GM21423 (cell line): Measurements from ENCODE around the gene GYS2.
A peak's percentile ranks its signal among the peaks of the same experiment; 100 is the strongest.

Source experiments
- ATAC-seq: cut with Tn5 transposase; IDR thresholded peaks from one replicate; pipeline ENCODE4 v1.9.1; 2021; ENCODE audit warnings: mild to moderate bottlenecking, moderate library complexity; ENCODE audit not compliant: unreplicated experiment

GYS2 gene

DNA sequence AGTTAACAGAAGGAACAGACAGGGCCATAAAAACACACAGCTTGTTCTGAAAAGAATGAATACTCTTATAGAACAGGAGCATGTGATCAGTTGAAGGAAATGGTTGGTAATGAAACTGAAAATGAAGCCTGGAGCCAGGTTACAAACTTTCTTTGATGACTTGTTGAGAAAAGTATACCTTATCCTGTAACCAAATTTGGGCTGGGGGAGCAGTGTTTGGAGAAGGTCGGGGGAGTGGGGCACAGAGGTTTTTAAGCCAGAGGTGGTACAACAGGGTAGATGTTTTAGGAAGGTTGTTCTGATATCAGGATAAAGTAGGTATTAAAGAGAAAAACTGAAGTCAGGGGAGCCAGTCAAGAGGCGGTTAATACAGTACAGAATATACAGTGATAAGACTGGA is 94.9 kb downstream of the GYS2 start:
- ATAC-seq = peak; percentile 98

DNA sequence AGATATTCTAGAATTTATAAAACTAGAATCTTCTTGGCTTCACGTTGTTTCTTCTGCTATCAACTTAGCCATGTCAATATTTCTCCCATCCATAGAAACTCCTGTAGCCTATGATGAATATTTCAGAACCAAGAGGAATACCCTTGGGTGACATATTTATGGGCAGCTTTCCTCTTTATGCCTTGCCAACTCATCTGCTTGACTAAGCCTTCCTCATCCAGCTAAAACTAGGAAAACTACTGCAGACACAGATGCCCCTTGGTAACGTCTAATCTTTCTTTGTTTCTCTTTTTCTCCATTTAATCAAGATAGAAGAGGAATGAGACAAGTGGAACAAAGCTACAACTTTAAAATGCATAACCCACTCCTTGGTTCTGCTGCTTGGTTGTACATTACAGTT is 96.8 kb downstream of the GYS2 start:
- no peak for ATAC-seq

DNA sequence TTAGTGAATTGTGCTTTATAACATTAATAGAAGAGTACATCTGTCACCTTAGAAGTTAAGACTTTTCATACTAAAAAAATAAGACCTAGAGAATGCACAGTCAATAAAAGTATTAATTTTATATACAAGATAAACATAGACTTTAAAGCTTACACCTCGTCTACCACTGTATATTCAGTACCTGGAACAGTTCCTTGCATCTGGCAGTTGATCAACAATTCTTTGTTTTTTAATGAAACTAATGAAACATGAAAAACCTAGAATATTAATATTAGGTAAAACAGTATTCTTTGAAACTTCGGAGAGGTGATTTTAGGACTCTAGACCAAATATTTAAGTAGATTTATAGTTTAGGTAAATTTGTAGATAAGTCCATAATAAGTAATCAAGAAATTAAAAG is 98.8 kb downstream of the GYS2 start:
- no peak for ATAC-seq

DNA sequence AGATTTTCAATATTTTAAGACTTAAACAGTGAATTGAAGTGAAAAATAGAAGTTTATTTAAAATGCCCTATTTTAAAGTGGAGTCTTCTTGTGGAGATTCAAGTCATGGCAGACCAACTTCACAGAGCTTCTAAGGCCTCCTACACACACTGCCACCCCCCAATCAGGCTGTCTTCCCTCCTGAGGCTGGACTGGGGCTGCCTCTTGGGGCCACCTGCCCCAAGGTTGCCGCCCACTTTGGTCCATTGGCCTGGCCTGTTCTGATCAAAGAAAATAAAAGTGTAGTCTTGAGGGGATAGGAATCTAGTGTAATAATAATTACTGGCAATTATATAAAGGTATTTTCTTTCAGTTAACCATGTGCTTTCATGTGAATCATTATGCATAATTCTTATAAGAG is 101.8 kb downstream of the GYS2 start:
- no peak for ATAC-seq

DNA sequence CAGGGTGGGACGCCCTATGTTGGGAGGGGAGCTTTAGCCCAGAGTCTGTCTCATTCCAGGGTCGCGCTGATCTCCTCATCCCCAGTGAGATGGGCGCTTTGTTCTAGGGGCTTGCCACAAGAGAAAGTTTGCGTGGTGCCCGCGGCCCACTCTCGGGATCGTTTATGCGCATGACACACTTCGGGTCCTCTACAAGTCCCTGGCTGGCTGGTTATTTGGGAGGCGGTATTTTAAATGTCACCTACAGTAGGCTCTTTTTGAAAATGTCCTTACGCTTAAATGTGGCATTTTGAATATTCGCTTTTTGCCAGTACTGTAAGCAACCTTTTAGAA is 102.5 kb downstream of the GYS2 start:
- ATAC-seq = no peak

DNA sequence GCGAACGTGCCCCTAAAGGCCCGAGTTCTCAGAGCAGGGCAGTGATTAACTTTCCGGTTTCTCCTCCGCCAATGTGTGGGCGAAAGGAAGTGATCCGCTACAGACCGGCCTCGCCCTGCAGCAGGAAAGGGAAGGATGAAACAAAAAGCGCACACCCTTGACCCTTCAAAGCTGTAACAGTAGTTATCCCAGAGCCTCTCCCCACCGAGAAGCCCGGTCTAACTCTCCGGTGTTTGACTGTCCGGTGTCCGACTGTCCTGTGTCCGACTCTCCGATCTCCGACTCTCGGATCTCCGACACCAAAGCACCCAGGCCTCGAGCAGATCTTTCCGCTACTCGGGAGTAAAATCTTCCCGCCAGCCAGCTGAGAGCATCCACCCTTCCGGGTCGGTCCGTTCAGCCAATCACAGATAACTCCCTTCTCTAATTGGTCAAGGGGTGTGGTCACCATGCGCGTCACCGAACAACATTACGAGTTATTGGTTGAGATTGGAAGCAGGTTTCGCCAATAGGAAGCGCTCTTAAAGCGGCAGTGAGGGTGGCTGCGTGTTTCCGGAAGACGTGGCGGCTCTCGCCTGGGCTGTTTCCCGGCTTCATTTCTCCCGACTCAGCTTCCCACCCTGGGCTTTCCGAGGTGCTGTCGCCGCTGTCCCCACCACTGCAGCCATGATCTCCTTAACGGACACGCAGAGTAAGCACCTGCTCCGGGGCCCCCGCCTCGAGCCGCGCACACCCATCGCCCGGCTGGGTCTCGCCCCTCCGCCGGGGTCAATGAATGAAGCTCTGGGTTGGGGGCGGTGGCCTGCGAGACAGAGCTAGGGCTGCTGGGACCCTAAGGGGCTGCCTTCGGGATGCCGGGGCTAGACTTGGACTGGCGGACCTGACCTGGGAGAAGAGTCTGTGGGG is 103.1 kb downstream of the GYS2 start, which contains the start of the genes GOLT1B and RECQL:
Gene GOLT1B, plus strand, starts transcription at position 532 of the 906 bp plus-strand sequence. Its CDS starts 135 bp downstream, at position 667.
Gene RECQL, minus strand, starts transcription at position 378 of the 906 bp plus-strand sequence. CDS start 2,065 bp downstream, outside the sequence.
- ATAC-seq = peak; percentile 98

DNA sequence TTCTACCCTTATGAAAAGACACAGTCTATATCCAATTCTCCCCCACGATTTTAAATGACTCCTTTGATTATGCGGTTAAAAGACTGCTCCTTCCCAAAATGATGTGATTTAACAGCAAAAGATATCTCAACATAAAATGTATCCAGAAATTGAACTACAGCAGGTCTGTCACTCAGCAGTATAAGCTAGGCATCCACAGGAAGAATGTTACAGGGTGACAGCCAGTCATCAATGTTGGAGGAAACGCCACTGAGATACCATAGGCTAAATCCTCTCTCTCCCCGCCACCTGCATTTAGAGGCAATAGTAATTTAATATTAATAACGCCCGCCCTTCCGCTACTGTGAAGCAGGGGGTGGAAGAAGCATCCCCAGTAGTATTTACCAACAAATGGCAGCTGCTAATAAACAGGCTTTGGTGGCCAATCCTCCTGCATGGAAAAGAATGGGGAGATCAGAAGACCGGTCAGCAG is 103.8 kb downstream of the GYS2 start:
- peak; percentile 0 for ATAC-seq

DNA sequence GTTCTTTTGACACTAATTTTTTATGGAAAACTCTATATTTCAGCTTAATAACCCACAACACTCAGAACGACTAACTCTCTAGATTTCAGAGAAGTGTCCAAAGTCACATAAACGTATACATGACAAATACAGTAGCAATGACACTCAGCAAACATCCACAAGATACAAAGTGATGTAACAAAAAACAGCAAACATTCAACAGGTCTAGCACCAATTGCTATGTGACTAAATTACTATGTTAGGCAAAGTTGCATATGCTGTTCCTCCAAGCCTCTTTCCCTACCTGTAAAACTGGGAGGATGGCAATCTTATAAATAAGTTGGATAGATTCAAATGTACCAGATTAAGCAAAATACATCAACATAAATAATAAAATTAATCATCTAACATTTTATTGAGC is 104.9 kb downstream of the GYS2 start:
- ATAC-seq = no peak
